ENCODE measurements around the gene CYP27C1. TPM values are rescaled to one million over a fixed set of nuclear protein-coding genes. Genes with fewer than 3 reads are reported as not detected.

The CYP27C1 gene
- total RNA-seq, 1 donor from 2014 or later, result 3.0 TPM

DNA sequence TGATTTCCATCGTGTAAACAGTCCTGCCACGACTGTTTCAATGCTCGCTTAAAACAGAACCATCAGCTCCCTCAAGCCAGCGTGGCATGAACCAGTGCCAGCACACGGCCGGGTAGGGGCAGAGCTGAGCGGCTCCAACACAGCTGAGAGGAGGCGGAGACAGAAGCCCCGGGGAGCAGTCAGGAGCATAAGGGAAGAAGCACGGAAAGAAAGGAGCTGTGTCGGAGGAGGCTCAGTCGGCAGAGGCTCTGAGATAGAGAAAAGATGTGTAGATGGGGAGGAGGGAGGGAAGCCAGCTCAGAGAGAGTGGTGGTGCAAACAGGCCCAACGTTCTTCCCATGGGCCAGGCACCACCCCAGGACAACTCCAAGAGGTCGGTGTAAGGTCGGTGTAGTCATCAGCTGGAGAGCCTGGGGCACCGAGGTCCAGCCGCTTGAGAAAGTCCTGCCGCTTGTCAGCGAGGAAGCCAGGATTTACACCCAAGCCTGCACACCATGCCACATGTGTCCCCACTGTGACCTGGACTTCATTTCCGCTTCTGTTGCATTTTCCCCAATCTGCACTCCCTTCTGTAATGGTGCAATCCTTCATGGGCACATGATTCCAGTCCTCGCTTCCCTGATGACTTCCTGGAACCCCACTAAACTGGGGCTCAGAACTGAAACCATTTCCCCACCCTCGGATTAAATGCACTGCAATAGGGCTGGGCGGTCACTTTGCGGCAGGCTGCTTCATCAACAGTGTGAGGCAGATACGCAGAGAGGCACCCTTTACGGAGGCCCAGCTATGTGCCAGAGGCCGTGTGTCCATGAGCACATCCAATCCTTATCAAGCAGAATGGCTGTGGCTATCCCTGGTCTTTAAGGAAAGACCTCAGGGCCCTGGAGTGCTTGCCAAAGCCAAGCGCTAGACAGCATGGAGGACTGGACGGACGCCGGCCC is 43.5 kb downstream of the CYP27C1 start:
- peak; percentile 45 for DNase-seq (ENCODE audit: low spot score)
- no peaks in the 10 kb centered on the region for H3K36me3 ChIP-seq
- Mint-ChIP-seq H3K36me3 (no peaks in the 10 kb centered on the region), H3K9me3 (peaks cover 12% of the 10 kb centered on the region), H3K27me3 (ENCODE audit: insufficient read depth, low read depth) (peaks cover 2% of the 10 kb centered on the region), H3K4me1 (peaks cover 19% of the 10 kb centered on the region), H3K27ac (no peak overlapping the region), H3K4me3 (no peak overlapping the region)
- peaks cover 7% of the 10 kb centered on the region for H3K4me1 ChIP-seq
- H4K20me1 ChIP-seq (ENCODE audit: low read depth), result no peaks in the 10 kb centered on the region
- peak overlapping the region; percentile 55 for H2AFZ ChIP-seq (replicated peaks)
- no peaks in the 10 kb centered on the region for H3K9me3 ChIP-seq (ENCODE audit: low read depth)
- H3K27me3 ChIP-seq, result no peaks in the 10 kb centered on the region
- H3K9ac ChIP-seq, result no peak overlapping the region
- H3F3A ChIP-seq (ENCODE audit: low read depth), result no peaks in the 10 kb centered on the region
- H3K4me3 ChIP-seq, result no peak overlapping the region
- no peaks in the 10 kb centered on the region for H3K79me2 ChIP-seq (ENCODE audit: low read depth)
- TF ChIP-seq EZH2phosphoT487 (IDR thresholded peaks at IDR 0.05) (no peak), EZH2 (IDR thresholded peaks at IDR 0.05) (no peak)
- TF ChIP-seq, protein P1, sequence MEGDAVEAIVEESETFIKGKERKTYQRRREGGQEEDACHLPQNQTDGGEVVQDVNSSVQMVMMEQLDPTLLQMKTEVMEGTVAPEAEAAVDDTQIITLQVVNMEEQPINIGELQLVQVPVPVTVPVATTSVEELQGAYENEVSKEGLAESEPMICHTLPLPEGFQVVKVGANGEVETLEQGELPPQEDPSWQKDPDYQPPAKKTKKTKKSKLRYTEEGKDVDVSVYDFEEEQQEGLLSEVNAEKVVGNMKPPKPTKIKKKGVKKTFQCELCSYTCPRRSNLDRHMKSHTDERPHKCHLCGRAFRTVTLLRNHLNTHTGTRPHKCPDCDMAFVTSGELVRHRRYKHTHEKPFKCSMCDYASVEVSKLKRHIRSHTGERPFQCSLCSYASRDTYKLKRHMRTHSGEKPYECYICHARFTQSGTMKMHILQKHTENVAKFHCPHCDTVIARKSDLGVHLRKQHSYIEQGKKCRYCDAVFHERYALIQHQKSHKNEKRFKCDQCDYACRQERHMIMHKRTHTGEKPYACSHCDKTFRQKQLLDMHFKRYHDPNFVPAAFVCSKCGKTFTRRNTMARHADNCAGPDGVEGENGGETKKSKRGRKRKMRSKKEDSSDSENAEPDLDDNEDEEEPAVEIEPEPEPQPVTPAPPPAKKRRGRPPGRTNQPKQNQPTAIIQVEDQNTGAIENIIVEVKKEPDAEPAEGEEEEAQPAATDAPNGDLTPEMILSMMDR (IDR thresholded peaks at IDR 0.05), result no peak
- H3K4me2 ChIP-seq, result no peak overlapping the region
- H3K27ac ChIP-seq, result no peak overlapping the region

DNA sequence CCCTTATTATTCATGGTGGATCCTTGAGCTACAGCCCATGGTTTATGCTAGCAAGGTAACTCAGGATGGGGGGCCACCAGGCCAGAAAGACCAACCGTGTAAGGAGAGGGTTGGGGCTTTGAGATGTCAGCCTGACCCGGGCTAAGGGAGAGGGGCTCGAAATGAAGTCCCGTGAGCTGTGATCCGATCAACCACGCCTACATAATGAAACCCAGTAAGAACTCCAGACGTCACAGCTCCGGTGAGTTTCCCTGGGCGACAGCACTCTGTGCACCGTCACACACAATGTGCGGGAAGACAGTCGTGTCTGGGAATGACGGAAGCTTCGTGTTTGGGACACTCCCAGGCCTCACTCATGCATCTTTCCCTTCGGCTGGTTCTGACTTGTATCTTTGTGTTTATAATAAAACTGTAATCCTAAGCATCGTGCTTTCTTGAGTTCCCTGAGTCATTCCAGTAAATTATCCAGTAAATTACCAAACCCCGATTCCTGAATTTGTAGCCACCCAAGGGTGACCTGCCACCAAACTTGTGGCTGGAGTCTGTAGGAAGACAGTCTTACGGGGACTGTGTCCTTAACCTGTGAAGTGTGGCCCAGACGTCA is 44.2 kb downstream of the CYP27C1 start:
- H3K36me3 Mint-ChIP-seq, result no peaks in the 10 kb centered on the region
- H2AFZ ChIP-seq (replicated peaks), result peak overlapping the region; percentile 55
- peaks cover 12% of the 10 kb centered on the region for H3K9me3 Mint-ChIP-seq
- H3K9ac ChIP-seq, result no peak overlapping the region
- peaks cover 19% of the 10 kb centered on the region for H3K4me1 Mint-ChIP-seq
- no peaks in the 10 kb centered on the region for H3K27me3 ChIP-seq
- H3F3A ChIP-seq (ENCODE audit: low read depth), result no peaks in the 10 kb centered on the region
- no peak overlapping the region for H3K27ac ChIP-seq
- no peaks in the 10 kb centered on the region for H4K20me1 ChIP-seq (ENCODE audit: low read depth)
- H3K79me2 ChIP-seq (ENCODE audit: low read depth), result no peaks in the 10 kb centered on the region
- H3K27me3 Mint-ChIP-seq (ENCODE audit: insufficient read depth, low read depth), result peaks cover 2% of the 10 kb centered on the region
- DNase-seq (ENCODE audit: low spot score), result no peak
- no peak for TF ChIP-seq EZH2 (IDR thresholded peaks at IDR 0.05)
- TF ChIP-seq, protein P1 (IDR thresholded peaks at IDR 0.05), result no peak
- TF ChIP-seq EZH2phosphoT487 (IDR thresholded peaks at IDR 0.05), result no peak
- no peaks in the 10 kb centered on the region for H3K9me3 ChIP-seq (ENCODE audit: low read depth)
- no peak overlapping the region for H3K4me3 ChIP-seq
- H3K4me3 Mint-ChIP-seq, result no peak overlapping the region
- H3K36me3 ChIP-seq, result no peaks in the 10 kb centered on the region
- no peak overlapping the region for H3K4me2 ChIP-seq
- peaks cover 7% of the 10 kb centered on the region for H3K4me1 ChIP-seq
- no peak overlapping the region for H3K27ac Mint-ChIP-seq

DNA sequence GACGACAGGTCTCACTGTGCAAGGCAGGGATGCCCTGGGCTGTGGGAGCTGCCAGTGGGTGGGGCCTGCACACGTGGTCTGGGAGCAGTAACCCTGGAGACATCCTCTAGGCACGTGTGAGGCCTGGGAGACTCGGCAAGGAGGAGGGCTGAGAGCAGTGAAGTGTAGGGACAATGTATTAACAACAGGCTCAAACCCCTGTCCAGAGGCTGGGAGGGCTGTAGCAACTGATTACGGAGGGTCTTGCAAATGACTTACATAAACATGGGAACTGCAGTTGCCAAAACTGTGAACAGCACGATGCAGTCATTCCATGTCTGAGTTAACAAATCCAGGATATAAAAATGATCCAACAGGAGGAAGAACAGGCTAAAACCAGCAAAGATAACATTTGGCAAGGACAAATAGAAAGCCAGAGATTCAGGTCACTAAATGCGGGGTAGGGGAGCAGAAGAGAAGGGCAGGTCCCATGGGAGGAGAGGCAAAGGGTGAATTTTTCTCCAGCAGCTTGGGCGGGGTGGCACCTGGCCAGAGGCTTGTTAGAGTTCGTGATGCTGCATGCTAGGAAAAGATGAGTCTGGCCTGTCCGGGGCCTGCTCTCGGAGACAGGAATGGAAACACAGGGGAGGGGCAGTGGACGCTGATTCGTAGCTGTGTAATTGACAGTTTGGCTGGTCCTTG is 44.9 kb downstream of the CYP27C1 start:
- Histone ChIP-seq H4K20me1 (ENCODE audit: low read depth) (no peaks in the 10 kb centered on the region), H3K4me3 (no peak overlapping the region), H3K4me1 (peaks cover 7% of the 10 kb centered on the region), H3K9ac (no peak overlapping the region), H3K27me3 (no peaks in the 10 kb centered on the region), H3F3A (ENCODE audit: low read depth) (no peaks in the 10 kb centered on the region), H2AFZ (replicated peaks) (no peak overlapping the region), H3K4me2 (no peak overlapping the region), H3K9me3 (ENCODE audit: low read depth) (no peaks in the 10 kb centered on the region), H3K79me2 (ENCODE audit: low read depth) (no peaks in the 10 kb centered on the region), H3K36me3 (no peaks in the 10 kb centered on the region), H3K27ac (no peak overlapping the region)
- Mint-ChIP-seq H3K36me3 (no peaks in the 10 kb centered on the region), H3K4me3 (no peak overlapping the region), H3K27me3 (ENCODE audit: insufficient read depth, low read depth) (peaks cover 2% of the 10 kb centered on the region), H3K4me1 (peaks cover 19% of the 10 kb centered on the region), H3K9me3 (peaks cover 8% of the 10 kb centered on the region), H3K27ac (no peak overlapping the region)
- TF ChIP-seq, protein P1 (IDR thresholded peaks at IDR 0.05), result no peak
- TF ChIP-seq EZH2phosphoT487 (IDR thresholded peaks at IDR 0.05) (no peak), EZH2 (IDR thresholded peaks at IDR 0.05) (no peak)
- DNase-seq (ENCODE audit: low spot score), result no peak
